Thoracic aorta endothelial cell (primary cell): ENCODE results near the gene CDH2. TPM values are rescaled to one million over a fixed set of nuclear protein-coding genes. Genes with fewer than 3 reads are reported as not detected.

ENCODE experiments used
- total RNA-seq: library from RNA; depleted of rRNA; stranded (reverse); fragments of >200 nt; gene quantifications from 2 replicates; pipeline ENCODE4 v1.2.3, GENCODE V29; 2012

CDH2 gene
- 13.3 and 42.4 TPM in 2 replicates for total RNA-seq

GRCh38 chr18:28176948-28177827 is at the start of gene CDH2:
Gene CDH2 (minus strand): TSS chr18:28177130. CDS start chr18:28177022, 108 bp downstream.

